DOHH2 (cell line): ENCODE results near the gene NDUFB5.

ENCODE experiments used
- CTCF ChIP-seq: fragments of 200-600 bp; sonication (generic); IDR thresholded peaks from one replicate; pipeline ENCODE4 v1.5.1; 2014; ENCODE audit warnings: antibody characterized with exemption, mild to moderate bottlenecking, low read depth, low read length; ENCODE audit not compliant: poor library complexity, severe bottlenecking
- EZH2phosphoT487 ChIP-seq: fragments of 200-600 bp; sonication (generic); IDR thresholded peaks from 2 replicates; pipeline ENCODE4 v1.6.1; 2017; ENCODE audit warnings: borderline replicate concordance, mild to moderate bottlenecking, antibody characterized with exemption, low read length, moderate library complexity, mixed read lengths

DNA sequence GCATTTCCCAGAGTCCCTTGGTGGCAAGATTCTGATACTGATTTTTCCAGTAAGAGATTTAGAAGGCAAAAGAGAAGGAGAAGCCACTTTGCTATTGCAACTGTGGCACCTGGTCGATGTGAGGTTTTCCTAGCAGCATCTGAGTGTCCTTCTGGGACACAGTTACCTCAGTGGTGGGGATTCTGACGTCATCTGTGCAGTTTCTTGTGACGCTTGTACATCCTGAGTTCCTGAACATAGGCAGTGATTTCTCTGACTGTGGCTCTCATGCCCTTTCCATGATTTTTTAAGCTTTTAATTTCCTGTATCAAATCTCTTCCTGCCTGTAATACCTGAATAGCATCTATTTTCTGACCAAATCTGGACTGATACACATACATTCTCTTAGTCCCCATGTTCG lies 57.2 kb downstream of the NDUFB5 start:
- no peak for TF ChIP-seq CTCF
- TF ChIP-seq EZH2phosphoT487: no peak
